NCI-H345 treated with DMSO at 0.1 percent for 48 hours (cell line): ENCODE data around the gene ARID3A.
"Not testable (repeated sequence)": the region's sequence is repeated elsewhere in the genome, so short reads cannot be mapped to it uniquely, and the experiment has no call there.

ENCODE experiments used
- DNase-seq: peaks from one replicate; lab custom pipeline; 2025; ENCODE audit not compliant: unreplicated experiment; lab: John Stamatoyannopoulos, UW

ARID3A gene

DNA sequence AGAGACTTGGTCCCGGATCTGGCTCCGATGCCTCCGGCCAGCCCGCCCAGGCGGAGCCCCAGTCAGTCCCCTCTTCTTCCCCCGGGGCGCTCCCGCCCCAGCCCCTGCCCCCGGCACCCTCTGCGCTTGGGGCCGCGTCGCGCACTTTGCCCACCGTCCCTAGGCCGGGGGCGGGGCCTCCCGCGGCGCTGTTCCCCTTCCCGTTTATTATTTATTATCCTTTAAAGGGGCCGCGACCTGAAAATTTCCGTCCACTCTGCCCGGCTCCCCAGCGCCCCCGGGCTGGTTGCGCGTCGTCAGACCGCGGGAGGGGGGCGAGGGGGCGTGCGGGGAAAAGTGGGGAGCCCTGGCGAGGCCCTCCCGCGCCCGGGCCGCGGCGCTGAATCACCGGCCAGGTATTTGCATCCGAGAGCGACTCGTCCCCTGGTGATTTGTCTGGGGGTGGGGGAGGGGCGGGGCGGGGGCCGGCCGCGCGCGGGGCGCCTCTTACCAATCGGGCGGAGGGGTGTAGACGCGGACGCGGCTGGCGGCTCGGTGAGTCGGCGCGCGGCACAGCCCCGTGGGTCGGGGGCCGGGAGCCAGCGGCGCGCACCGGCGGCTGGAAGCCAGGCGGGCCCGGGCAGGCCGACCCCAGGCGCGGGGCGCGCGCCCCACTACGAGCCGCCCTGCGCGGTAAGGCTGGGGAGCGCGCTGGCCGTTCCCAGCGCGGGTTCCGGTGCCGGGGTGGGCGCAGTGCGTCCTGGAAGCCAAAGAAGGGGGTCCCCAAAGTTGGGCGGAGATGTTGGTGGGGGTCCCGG lies at the start of gene ARID3A:
ARID3A (plus strand) TSS at position 510 of the 797 bp plus-strand sequence. CDS start 3,494 bp downstream, outside the sequence.
- DNase-seq: peak; percentile 46

DNA sequence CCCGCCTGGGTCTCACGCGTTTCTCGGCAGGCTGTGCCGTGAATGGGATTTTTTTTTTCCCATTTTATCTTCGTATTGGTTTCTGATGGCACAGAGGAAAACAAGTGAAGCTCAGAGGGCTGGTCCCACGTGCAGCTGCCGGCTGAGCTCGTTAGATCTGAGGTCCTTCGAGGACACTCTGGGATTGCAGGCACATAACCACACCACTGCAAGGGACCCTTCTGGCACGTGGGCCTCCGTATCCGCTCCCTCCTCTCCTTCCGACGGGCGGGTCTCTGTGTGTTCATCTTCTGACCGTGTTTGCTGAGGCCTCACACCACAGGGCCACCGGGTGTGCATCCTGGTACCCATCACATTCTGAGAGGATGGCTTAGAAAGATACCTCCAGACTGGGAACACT lies 49.7 kb upstream of the ARID3A start:
- DNase-seq: no peak

- no peak for DNase-seq
Measured at GRCh38 chr19:876780-877314, 49.0 kb upstream of the ARID3A start.

- DNase-seq: not testable (repeated sequence)
Measured at GRCh38 chr19:877992-878660, 47.7 kb upstream of the ARID3A start.

- DNase-seq: not testable (repeated sequence)
Measured at GRCh38 chr19:878751-879561, 46.9 kb upstream of the ARID3A start.

- no peak for DNase-seq
Measured at GRCh38 chr19:879711-880438, 46.0 kb upstream of the ARID3A start.

DNA sequence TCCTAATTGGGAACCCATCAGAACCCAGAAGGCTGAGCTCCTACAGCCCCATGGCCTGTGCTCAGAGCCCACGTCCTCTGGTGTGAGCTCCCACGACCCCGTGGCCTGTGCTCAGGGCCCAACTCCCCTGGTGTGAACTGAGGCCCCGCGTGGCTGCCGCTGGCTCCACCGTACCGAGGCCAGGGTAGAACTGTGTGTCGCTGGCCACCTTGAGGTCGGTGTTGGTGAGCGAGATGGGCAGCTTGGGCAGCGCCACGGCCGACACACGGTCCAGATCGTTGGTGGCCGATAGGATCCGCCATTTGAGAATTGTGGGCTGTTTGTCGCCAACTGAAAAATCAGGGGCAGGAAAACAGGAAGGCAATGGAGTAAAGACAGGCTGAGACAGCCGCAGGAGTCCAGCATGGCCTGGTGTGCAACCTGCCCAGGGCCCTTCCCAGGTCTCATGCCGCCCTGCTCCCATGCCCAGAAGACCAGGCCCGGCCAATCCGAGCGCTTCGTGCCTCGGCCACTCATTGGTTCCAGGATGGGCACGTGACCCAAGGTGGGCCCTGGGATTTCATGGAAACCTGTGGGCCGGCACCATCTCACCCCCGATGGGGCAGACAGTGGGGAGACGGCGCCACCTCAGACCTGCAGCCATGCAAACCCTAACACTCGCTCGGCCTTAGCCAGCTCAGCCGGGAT lies 44.3 kb upstream of the ARID3A start:
- DNase-seq: no peak

DNA sequence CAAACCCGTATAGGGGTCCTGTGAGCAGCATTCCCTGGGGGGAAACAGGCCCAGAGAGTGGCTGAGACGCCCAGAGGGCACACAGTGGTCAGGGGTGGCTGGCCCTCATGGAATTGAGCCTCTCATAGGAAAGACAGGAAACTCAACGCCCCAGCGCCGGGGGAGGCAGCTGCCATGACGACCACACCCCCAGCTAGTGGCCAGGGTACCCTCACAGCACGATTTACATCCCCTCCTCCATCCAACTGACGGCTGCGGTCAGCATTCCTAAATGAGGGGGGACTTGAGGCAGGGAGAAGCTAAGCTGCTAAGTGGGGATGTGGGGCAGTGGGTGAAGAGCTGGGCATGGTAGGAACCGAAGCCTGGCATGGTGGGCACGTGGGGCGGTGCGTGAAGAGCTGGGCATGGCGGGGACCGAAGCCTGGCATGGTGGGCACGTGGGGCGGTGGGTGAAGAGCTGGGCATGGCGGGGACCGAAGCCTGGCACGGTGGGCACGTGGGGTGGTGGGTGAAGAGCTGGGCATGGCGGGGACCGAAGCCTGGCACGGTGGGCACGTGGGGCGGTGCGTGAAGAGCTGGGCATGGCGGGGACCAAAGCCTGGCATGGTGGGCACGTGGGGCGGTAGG lies 42.9 kb upstream of the ARID3A start:
- no peak for DNase-seq

DNA sequence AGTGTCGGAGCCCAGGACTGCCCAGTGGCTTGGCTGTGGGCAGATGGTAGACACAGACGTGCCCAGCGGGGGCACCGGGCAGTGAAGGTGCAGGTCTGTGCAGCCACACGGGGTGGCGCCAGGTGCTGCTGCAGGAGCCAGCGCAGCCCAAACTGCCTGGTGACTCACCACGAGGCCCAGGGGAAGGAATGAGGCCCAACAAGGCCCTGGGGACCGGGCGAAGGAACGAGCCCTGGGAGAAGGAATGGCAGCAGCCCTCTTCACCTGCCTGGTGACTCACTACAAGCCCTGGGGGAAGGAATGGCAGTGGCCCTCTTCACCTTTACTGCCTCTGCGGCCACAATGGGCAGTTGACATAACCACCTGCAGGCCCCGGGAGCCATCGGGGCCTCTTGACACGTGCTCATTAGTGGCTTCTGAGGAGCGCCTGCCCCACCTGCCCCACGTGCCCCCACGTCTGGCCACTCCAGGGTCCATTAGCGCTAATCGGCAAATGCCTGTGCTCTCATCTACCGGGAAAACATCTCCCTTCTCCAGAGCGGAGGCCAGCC lies 42.1 kb upstream of the ARID3A start:
- no peak for DNase-seq

- DNase-seq: no peak
Measured at GRCh38 chr19:884420-885211, 41.2 kb upstream of the ARID3A start.

DNA sequence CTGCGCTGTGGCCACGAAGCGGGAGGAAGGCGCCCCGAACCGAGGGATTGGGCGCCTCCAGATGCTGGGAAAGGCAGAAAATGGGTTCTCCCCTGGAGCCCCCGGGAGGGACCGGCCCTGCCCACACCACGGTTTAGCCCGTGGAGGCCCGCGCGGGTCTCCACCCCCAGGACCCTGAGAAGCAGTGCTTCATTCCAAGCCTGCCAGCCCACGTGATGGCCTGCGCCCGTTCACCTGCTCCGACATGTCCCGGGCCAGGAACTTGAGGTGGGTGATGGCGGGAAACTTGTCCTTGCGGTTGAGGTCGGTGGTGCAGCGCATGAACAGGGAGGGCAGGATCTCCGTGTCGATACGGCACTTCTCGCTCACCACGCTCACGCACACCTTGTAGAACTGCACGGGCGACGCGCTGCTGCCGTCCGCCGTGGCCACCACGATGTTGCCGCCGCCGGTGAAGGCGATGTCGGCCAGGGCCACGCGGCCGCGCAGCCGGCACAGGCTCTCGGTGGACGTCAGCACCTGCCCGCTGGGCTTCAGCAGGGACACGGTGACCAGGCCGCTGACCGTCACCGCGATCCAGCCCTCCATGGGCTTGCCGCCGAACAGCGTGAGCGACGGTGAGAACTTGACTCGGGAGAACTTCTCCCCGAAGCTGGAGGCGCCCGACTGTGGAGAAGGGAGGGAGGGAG lies 40.2 kb upstream of the ARID3A start:
- no peak for DNase-seq

- no peak for DNase-seq
Measured at GRCh38 chr19:887072-887471, 38.8 kb upstream of the ARID3A start.

- DNase-seq: no peak
Measured at GRCh38 chr19:887599-887998, 38.2 kb upstream of the ARID3A start.

- no peak for DNase-seq
Measured at GRCh38 chr19:888581-889385, 37.1 kb upstream of the ARID3A start.

DNA sequence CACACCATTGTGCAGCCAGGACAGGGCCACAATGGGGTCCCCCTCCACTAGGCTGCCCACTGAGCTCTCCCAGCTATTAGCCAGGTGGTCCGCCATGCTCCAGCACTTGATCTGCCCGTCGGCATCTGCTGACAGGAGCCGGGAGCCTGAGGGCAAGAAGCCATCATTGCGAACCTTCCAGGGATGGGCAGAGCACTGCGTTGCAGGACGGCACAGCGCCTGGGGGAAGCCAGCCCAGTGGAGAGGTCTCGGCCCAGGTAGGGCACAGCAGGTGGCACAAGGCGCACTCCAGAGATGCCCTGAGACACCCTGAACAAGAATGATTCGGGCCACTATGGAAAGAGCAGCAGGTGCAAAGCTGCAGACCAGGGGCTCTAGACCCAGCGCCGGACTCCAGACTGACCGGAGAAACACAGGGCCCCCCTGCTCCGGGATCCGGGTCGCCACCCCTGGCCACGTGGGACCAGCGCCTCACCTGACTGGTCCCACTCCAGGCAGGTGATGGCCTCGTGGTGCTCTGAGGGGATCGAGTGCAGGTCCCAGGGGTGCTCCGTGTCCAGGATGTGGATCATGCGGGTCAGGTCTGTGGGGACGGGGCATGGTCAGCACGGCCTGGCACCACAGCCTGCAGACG lies 36.1 kb upstream of the ARID3A start:
- no peak for DNase-seq

DNA sequence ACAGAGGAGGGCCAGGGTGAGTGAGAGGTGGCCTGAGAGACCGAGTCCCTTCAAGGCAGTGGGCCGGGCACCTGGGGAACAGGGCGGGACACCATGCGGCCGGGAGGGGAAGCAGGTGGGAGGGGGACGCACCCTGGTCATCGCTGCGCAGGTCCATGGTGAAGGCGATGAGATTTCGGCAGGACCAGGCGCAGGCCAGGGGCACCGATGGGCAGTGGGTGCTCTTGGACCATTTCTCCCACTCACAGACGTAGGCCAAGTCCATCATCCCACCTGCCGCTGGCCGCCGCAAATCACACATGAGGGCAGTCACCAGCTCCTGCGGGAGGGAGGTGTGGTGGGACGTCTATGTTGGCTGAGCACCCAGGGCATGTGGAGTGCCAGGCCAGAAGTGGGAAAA lies 35.0 kb upstream of the ARID3A start:
- DNase-seq: no peak
